ENCODE results near the gene PLAGL1. TPM values are rescaled to one million over a fixed set of nuclear protein-coding genes. Genes with fewer than 3 reads are reported as not detected.

PLAGL1 gene
- polyA plus RNA-seq, 3 donors, result 11.6 to 60.7 (median 16.7) TPM

- 97% methylated on average over 2 of the region's 2 CpGs for WGBS (ENCODE audit: insufficient coverage)
- H4K20me1 ChIP-seq (ENCODE audit: insufficient read depth, low read length), result no peaks in the 10 kb centered on the region
- intact Hi-C loops (cut with micrococcal nuclease), result no loop called here
- no peak overlapping the region for H3K27ac ChIP-seq (ENCODE audit: low read depth in 1 of 2, low read length in 2 of 2)
- DNase-seq, result no peak
- H3K4me1 ChIP-seq (ENCODE audit: control insufficient read depth in 1 of 2, insufficient read depth in 2 of 2, low read length in 2 of 2), result no peaks in the 10 kb centered on the region
- H3K4me3 ChIP-seq (replicated peaks in 1 of 3; ENCODE audit: low read depth in 2 of 3, low read length in 3 of 3), result no peak overlapping the region
- no peak overlapping the region for H3K4me2 ChIP-seq (replicated peaks; ENCODE audit: extremely low read depth, low read length, poor library complexity, severe bottlenecking)
- H3K27me3 ChIP-seq (ENCODE audit: control insufficient read depth in 2 of 2, insufficient read depth in 2 of 2, low read length in 2 of 2), result no peaks in the 10 kb centered on the region
- Mint-ChIP-seq H3K4me1 (peaks cover 15% of the 10 kb centered on the region), H3K9me3 (peaks cover 0 to 3% (median 1%) of the 10 kb centered on the region in 7 donors), H3K4me3 (no peak overlapping the region), H3K27me3 (ENCODE audit: low read depth in 3 of 3) (peaks cover 0 to 2% (median 0%) of the 10 kb centered on the region in 3 donors), H3K27ac (no peak overlapping the region), H3K36me3 (peaks cover 3% of the 10 kb centered on the region in 2 donors)
- no peak overlapping the region for H3K9ac ChIP-seq (ENCODE audit: insufficient read depth, low read length, poor library complexity, severe bottlenecking)
- TF ChIP-seq CTCF (IDR thresholded peaks at IDR 0.05), result no peak
- H3K79me2 ChIP-seq (ENCODE audit: insufficient read depth, low read length), result no peaks in the 10 kb centered on the region
- no peak overlapping the region for H2AFZ ChIP-seq (ENCODE audit: insufficient read depth, low read depth, low read length, poor library complexity, severe bottlenecking)
- H3K9me3 ChIP-seq (replicated peaks in 1 of 2; ENCODE audit: control insufficient read depth in 1 of 2, insufficient read depth in 1 of 2, low read length in 2 of 2), result no peaks in the 10 kb centered on the region
- H3K36me3 ChIP-seq (replicated peaks in 1 of 2; ENCODE audit: control insufficient read depth in 1 of 2, insufficient read depth in 2 of 2, low read length in 2 of 2), result no peaks in the 10 kb centered on the region
Observed at GRCh38 chr6:143900358-143900757, 107.7 kb downstream of the PLAGL1 start.

GRCh38 chr6:143896126-143896860 is 111.8 kb downstream of the PLAGL1 start:
- Histone ChIP-seq H3K36me3 (replicated peaks in 1 of 2; ENCODE audit: control insufficient read depth in 1 of 2, insufficient read depth in 2 of 2, low read length in 2 of 2) (no peaks in the 10 kb centered on the region), H3K4me2 (replicated peaks; ENCODE audit: extremely low read depth, low read length, poor library complexity, severe bottlenecking) (no peak overlapping the region), H3K27me3 (ENCODE audit: control insufficient read depth in 2 of 2, insufficient read depth in 2 of 2, low read length in 2 of 2) (no peaks in the 10 kb centered on the region), H3K79me2 (ENCODE audit: insufficient read depth, low read length) (no peaks in the 10 kb centered on the region), H3K27ac (ENCODE audit: low read depth in 1 of 2, low read length in 2 of 2) (no peak overlapping the region), H3K9ac (ENCODE audit: insufficient read depth, low read length, poor library complexity, severe bottlenecking) (no peak overlapping the region), H3K9me3 (replicated peaks in 1 of 2; ENCODE audit: control insufficient read depth in 1 of 2, insufficient read depth in 1 of 2, low read length in 2 of 2) (no peaks in the 10 kb centered on the region), H2AFZ (ENCODE audit: insufficient read depth, low read depth, low read length, poor library complexity, severe bottlenecking) (no peak overlapping the region), H3K4me3 (replicated peaks in 1 of 3; ENCODE audit: low read depth in 2 of 3, low read length in 3 of 3) (no peak overlapping the region), H4K20me1 (ENCODE audit: insufficient read depth, low read length) (no peaks in the 10 kb centered on the region), H3K4me1 (ENCODE audit: control insufficient read depth in 1 of 2, insufficient read depth in 2 of 2, low read length in 2 of 2) (no peaks in the 10 kb centered on the region)
- no peak for DNase-seq
- Mint-ChIP-seq H3K27ac (peak overlapping the region in 1 of 7 donors; percentile 4), H3K9me3 (peaks cover 0 to 1% (median 0%) of the 10 kb centered on the region in 7 donors), H3K4me3 (no peak overlapping the region), H3K4me1 (peaks cover 10% of the 10 kb centered on the region), H3K36me3 (no peaks in the 10 kb centered on the region), H3K27me3 (ENCODE audit: low read depth in 3 of 3) (peaks cover 0 to 2% (median 0%) of the 10 kb centered on the region in 3 donors)
- no CpG with 5 or more reads among the region's 3 CpGs for WGBS (ENCODE audit: insufficient coverage)
- intact Hi-C loops (cut with micrococcal nuclease), result no loop called here
- no peak for TF ChIP-seq CTCF (IDR thresholded peaks at IDR 0.05)

Measured in CD14-positive monocyte (primary cell).